Lung (tissue), 12 donors: ENCODE measurements around the gene UQCRC1. TPM values are rescaled to one million over a fixed set of nuclear protein-coding genes. Genes with fewer than 3 reads are reported as not detected.

Experiments used
- ATAC-seq: fragments of 200-7000 bp; cut with Tn5 transposase; one replicate; pipeline ENCODE4 v1.9.1; 2020; ENCODE audit warnings: moderate number of reproducible peaks; ENCODE audit not compliant: insufficient read depth, low FRiP score
- DNase-seq, 3 donors: peaks; one replicate each; pipeline ENCODE4 v3.0.0-alpha.2; 2013 to 2017
- H3K27ac ChIP-seq, 2 donors: one replicate each; pipeline ENCODE4 v1.5.1; 2013; ENCODE audit warnings: mild to moderate bottlenecking in 2 of 2, moderate library complexity in 2 of 2, control low read depth in 1 of 2, inconsistent platforms in 1 of 2, low read depth in 1 of 2, low read length in 1 of 2
- H3K27me3 ChIP-seq, 3 donors: one replicate each; pipeline ENCODE4 v1.5.1; 2013; ENCODE audit warnings: low read length in 2 of 3; ENCODE audit not compliant: control insufficient read depth in 3 of 3, insufficient read depth in 3 of 3
- H3K36me3 ChIP-seq, 4 donors: one replicate each; pipeline ENCODE4 v1.5.1; 2013; ENCODE audit warnings: low read length in 4 of 4, mild to moderate bottlenecking in 1 of 4, moderate library complexity in 1 of 4; ENCODE audit not compliant: control insufficient read depth in 4 of 4, insufficient read depth in 4 of 4
- H3K4me1 ChIP-seq, 5 donors: one replicate each; pipeline ENCODE4 v1.5.1; 2013; ENCODE audit warnings: low read length in 5 of 5, mild to moderate bottlenecking in 2 of 5, moderate library complexity in 1 of 5; ENCODE audit not compliant: control insufficient read depth in 5 of 5, insufficient read depth in 5 of 5
- H3K4me3 ChIP-seq: one replicate; pipeline ENCODE4 v1.5.1; 2013; ENCODE audit warnings: mild to moderate bottlenecking, control low read depth, moderate library complexity
- H3K9ac ChIP-seq, 2 donors: one replicate each; pipeline ENCODE4 v1.5.1; 2013; ENCODE audit warnings: low read length in 2 of 2, control low read depth in 1 of 2; ENCODE audit not compliant: insufficient read depth in 1 of 2
- H3K9me3 ChIP-seq, 4 donors: one replicate each; pipeline ENCODE4 v1.5.1; 2013; ENCODE audit warnings: low read length in 3 of 4, mild to moderate bottlenecking in 1 of 4, moderate library complexity in 1 of 4; ENCODE audit not compliant: control insufficient read depth in 4 of 4, insufficient read depth in 3 of 4
- WGBS, 2 donors: extraction: QIAGEN DNeasy Blood & Tissue Kit; methylation state at CpG; one replicate each; pipeline ENCODE4 v1.1.7; 2013; 5-methylcytosine and 5-hydroxymethylcytosine counted together
- polyA plus RNA-seq, 2 donors: library from polyadenylated mRNA; stranded (reverse); fragments of 200-250 nt; gene quantifications; one replicate each; pipeline ENCODE4 v1.2.1, GENCODE V29; 2013
- total RNA-seq, 2 donors: library from RNA; depleted of rRNA in 1 of 2; stranded (reverse); fragments of >200 nt in 1 of 2; gene quantifications; one replicate each; pipeline ENCODE4 v1.2.1, GENCODE V29; 2014 to 2021
- TF ChIP-seq, protein P1 (sequence below): IDR thresholded peaks from 2 replicates; pipeline ENCODE4 v1.5.1; 2012; ENCODE audit warnings: mild to moderate bottlenecking; ENCODE audit errors: control extremely low read depth, extremely low read depth
- donor health status: control.
- donor health status: control.
- donor health status: Bipolar disorder and iron deficiency.
- donor health status: healthy.
- donor health status: DM: yes; HTN: yes; CAD: no.

Gene UQCRC1
- total and polyA plus RNA-seq, 4 donors = 98.5 to 225 (median 176) TPM

DNA sequence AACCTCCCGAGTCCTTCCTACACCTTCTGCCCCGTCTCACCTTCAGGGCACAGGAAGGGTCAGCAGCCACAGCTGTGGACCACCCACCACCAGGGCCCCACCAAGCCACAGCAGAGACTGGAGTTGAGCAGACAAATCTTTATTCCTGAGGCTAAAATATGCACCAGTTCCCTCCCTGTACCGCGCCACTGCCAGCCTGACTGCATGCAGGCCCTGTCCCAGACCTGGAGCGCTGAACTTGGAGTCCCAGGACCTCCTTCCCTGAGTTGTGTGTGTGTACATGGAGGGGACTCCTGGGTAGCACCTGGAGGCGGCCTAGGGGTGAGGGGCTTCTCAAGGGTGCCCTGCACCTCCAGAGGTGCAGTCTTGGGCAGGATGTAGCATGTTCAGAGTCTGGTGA, 16.2 kb upstream of the UQCRC1 start:
- peaks cover 0 to 3% (median 0%) of the 10 kb centered on the region in 4 donors for H3K9me3 ChIP-seq
- H3K4me1 ChIP-seq = no peaks in the 10 kb centered on the region
- H3K4me3 ChIP-seq = no peak overlapping the region
- H3K9ac ChIP-seq = no peak overlapping the region
- DNase-seq = no peak
- H3K36me3 ChIP-seq = peaks cover 0 to 26% (median 7%) of the 10 kb centered on the region in 4 donors
- no peaks in the 10 kb centered on the region for H3K27me3 ChIP-seq
- TF ChIP-seq, protein P1, sequence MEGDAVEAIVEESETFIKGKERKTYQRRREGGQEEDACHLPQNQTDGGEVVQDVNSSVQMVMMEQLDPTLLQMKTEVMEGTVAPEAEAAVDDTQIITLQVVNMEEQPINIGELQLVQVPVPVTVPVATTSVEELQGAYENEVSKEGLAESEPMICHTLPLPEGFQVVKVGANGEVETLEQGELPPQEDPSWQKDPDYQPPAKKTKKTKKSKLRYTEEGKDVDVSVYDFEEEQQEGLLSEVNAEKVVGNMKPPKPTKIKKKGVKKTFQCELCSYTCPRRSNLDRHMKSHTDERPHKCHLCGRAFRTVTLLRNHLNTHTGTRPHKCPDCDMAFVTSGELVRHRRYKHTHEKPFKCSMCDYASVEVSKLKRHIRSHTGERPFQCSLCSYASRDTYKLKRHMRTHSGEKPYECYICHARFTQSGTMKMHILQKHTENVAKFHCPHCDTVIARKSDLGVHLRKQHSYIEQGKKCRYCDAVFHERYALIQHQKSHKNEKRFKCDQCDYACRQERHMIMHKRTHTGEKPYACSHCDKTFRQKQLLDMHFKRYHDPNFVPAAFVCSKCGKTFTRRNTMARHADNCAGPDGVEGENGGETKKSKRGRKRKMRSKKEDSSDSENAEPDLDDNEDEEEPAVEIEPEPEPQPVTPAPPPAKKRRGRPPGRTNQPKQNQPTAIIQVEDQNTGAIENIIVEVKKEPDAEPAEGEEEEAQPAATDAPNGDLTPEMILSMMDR = no peak
- WGBS, 2 donors = 93 to 98% methylated on average over 6 of the region's 6 CpGs
- H3K27ac ChIP-seq = no peak overlapping the region
- no peak for ATAC-seq

DNA sequence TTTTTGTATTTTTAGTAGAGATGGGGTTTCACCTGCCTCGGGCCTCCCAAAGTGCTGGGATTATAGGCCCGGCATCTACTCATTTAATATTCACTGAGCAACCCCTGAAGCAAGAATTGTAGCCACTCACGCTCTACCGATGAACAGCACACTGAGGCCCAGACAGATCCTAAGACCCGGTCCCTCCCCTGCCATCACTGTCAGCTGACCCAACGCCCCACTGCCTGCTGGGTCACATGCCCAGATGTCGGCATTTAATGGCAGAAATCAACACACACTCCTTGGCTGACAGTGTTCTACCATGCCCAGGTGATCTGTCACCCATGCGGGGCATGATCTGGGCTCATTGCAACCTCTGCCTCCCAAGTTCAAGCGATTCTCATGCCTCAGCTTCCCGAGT, 15.3 kb upstream of the UQCRC1 start:
- H3K36me3 ChIP-seq = peaks cover 0 to 26% (median 5%) of the 10 kb centered on the region in 4 donors
- H3K9ac ChIP-seq = no peak overlapping the region
- 94 to 96% methylated on average over 10 of the region's 10 CpGs for WGBS, 2 donors
- TF ChIP-seq, protein P1 = no peak
- no peaks in the 10 kb centered on the region for H3K27me3 ChIP-seq
- H3K4me3 ChIP-seq = no peak overlapping the region
- ATAC-seq (no peak), DNase-seq (no peak)
- H3K27ac ChIP-seq = no peak overlapping the region
- H3K9me3 ChIP-seq = peaks cover 0 to 3% (median 0%) of the 10 kb centered on the region in 4 donors
- no peaks in the 10 kb centered on the region for H3K4me1 ChIP-seq

DNA sequence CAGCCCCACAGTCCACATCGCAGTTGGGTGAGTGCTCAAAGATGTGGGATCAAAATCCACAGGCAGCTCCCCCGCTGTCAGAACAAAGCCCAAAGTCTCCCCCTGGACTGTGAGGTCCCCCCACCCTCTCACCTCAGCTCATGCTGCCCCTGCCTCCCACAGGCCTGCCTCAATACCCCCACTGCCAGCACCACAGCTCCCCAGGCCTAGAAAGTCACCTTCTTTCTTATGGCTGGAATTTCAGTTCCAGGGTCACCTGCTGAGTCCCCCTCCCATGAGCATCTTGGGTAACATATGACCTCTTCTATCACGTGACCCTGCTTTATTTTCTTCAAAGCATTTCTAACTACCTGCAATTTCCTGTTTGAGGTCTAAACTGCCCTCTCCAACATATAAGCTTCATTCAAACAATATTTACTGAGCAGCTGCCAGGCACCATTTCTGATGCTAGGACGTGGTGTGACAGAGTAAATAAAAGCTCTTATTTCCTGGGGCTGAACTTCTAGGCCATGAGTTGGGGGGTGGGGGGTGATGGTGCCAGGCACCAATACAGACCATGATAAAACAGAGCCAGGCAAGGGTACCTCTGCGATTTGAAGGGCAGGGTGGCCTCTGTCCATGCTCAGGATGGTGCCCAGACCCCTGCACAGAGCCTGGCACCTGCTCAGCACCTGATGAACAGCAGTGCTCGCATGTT, 14.6 kb upstream of the UQCRC1 start:
- Histone ChIP-seq H3K9ac (no peak overlapping the region), H3K27me3 (no peaks in the 10 kb centered on the region), H3K27ac (no peak overlapping the region), H3K4me1 (no peaks in the 10 kb centered on the region), H3K9me3 (peaks cover 0 to 3% (median 0%) of the 10 kb centered on the region in 4 donors), H3K4me3 (no peak overlapping the region), H3K36me3 (peaks cover 0 to 26% (median 5%) of the 10 kb centered on the region in 4 donors)
- DNase-seq (peak in 2 of 3 donors; percentile 8 to 44), ATAC-seq (no peak)
- TF ChIP-seq, protein P1 = no peak
- whole genome bisulfite sequencing, 2 donors = 67 to 73% methylated on average over 6 of the region's 6 CpGs
